ENCODE data around the gene PTPN23. TPM values are rescaled to one million over a fixed set of nuclear protein-coding genes. Genes with fewer than 3 reads are reported as not detected.

PTPN23 gene
- total and polyA plus RNA-seq, 2 of the 13 experiments (the other 11 are each of a cell fraction or from before 2014, with no cell fraction given) = 2.3 to 3.7 TPM

DNA sequence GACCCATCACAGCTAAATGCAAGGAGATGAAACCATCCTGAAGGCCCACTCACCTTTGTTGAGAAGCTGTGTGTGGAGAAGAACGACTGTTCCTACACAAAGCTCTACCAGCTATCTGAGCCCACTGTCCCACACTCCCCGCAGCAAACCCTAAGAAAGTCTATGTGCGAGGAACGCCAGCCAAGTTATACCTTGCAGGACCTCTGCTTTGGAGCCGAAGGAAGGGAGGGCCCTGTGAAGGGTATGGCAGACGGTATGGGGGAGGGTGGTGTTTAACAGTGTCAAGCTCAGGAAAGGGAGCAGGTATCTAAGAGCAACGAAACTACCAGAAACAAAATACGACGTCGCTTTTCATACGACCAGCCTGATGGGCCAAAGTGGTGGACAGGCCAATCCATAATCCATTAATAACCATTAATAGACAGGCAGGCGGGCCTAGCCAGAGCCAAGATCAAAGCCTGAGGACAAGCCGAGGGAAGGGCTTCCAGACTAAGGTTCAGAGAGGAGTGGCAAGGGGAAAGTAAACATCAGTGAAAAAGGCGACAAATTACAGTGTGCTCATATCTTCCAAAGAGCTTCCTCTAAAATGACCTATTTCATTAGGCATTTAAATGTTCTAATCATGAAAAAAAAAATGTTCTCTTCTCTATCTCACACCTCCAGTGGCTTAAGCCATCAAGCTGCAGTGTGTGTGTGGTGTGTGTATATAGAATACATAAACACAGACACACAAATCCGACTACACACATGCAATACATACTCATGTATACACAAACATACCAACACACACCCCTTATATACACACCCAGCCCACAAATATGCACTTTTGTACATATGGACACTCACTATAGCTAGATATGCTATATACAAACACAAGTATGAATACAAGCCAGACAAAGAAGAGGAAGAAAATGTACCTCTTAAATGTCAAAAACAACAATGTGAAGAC lies 43.9 kb downstream of the PTPN23 start (continued):
- TF ChIP-seq, protein P1, sequence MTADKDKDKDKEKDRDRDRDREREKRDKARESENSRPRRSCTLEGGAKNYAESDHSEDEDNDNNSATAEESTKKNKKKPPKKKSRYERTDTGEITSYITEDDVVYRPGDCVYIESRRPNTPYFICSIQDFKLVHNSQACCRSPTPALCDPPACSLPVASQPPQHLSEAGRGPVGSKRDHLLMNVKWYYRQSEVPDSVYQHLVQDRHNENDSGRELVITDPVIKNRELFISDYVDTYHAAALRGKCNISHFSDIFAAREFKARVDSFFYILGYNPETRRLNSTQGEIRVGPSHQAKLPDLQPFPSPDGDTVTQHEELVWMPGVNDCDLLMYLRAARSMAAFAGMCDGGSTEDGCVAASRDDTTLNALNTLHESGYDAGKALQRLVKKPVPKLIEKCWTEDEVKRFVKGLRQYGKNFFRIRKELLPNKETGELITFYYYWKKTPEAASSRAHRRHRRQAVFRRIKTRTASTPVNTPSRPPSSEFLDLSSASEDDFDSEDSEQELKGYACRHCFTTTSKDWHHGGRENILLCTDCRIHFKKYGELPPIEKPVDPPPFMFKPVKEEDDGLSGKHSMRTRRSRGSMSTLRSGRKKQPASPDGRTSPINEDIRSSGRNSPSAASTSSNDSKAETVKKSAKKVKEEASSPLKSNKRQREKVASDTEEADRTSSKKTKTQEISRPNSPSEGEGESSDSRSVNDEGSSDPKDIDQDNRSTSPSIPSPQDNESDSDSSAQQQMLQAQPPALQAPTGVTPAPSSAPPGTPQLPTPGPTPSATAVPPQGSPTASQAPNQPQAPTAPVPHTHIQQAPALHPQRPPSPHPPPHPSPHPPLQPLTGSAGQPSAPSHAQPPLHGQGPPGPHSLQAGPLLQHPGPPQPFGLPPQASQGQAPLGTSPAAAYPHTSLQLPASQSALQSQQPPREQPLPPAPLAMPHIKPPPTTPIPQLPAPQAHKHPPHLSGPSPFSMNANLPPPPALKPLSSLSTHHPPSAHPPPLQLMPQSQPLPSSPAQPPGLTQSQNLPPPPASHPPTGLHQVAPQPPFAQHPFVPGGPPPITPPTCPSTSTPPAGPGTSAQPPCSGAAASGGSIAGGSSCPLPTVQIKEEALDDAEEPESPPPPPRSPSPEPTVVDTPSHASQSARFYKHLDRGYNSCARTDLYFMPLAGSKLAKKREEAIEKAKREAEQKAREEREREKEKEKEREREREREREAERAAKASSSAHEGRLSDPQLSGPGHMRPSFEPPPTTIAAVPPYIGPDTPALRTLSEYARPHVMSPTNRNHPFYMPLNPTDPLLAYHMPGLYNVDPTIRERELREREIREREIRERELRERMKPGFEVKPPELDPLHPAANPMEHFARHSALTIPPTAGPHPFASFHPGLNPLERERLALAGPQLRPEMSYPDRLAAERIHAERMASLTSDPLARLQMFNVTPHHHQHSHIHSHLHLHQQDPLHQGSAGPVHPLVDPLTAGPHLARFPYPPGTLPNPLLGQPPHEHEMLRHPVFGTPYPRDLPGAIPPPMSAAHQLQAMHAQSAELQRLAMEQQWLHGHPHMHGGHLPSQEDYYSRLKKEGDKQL (CRISPR knock-in tag; IDR thresholded peaks at IDR 0.05; ENCODE audit: low read depth) = no peak
- TF ChIP-seq ZBTB20 (CRISPR knock-in tag; IDR thresholded peaks at IDR 0.05; ENCODE audit: borderline replicate concordance, low read depth) = peak; percentile 58; the same call in 1 of the 2 replicates
- peak; percentile 69 for TF ChIP-seq DPF2 (CRISPR knock-in tag; IDR thresholded peaks at IDR 0.05; ENCODE audit: borderline replicate concordance, low read depth)
- no peak for TF ChIP-seq HDAC6 (IDR thresholded peaks at IDR 0.05; ENCODE audit: low read depth, low read length)
- peak in 1 of 2 experiments; percentile 45; a peak in 1 of 4 replicates for TF ChIP-seq EP300 (IDR thresholded peaks at IDR 0.05; ENCODE audit: low read depth in 2 of 2, low read length in 2 of 2)
- no peak for TF ChIP-seq EP300 (CRISPR knock-in tag; IDR thresholded peaks at IDR 0.05; ENCODE audit: borderline replicate concordance)
- TF ChIP-seq, protein P2, sequence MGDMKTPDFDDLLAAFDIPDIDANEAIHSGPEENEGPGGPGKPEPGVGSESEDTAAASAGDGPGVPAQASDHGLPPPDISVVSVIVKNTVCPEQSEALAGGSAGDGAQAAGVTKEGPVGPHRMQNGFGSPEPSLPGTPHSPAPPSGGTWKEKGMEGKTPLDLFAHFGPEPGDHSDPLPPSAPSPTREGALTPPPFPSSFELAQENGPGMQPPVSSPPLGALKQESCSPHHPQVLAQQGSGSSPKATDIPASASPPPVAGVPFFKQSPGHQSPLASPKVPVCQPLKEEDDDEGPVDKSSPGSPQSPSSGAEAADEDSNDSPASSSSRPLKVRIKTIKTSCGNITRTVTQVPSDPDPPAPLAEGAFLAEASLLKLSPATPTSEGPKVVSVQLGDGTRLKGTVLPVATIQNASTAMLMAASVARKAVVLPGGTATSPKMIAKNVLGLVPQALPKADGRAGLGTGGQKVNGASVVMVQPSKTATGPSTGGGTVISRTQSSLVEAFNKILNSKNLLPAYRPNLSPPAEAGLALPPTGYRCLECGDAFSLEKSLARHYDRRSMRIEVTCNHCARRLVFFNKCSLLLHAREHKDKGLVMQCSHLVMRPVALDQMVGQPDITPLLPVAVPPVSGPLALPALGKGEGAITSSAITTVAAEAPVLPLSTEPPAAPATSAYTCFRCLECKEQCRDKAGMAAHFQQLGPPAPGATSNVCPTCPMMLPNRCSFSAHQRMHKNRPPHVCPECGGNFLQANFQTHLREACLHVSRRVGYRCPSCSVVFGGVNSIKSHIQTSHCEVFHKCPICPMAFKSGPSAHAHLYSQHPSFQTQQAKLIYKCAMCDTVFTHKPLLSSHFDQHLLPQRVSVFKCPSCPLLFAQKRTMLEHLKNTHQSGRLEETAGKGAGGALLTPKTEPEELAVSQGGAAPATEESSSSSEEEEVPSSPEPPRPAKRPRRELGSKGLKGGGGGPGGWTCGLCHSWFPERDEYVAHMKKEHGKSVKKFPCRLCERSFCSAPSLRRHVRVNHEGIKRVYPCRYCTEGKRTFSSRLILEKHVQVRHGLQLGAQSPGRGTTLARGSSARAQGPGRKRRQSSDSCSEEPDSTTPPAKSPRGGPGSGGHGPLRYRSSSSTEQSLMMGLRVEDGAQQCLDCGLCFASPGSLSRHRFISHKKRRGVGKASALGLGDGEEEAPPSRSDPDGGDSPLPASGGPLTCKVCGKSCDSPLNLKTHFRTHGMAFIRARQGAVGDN (CRISPR knock-in tag; IDR thresholded peaks at IDR 0.05) = peak; percentile 27; the same call in 1 of the 2 replicates
- TF ChIP-seq, protein P3, sequence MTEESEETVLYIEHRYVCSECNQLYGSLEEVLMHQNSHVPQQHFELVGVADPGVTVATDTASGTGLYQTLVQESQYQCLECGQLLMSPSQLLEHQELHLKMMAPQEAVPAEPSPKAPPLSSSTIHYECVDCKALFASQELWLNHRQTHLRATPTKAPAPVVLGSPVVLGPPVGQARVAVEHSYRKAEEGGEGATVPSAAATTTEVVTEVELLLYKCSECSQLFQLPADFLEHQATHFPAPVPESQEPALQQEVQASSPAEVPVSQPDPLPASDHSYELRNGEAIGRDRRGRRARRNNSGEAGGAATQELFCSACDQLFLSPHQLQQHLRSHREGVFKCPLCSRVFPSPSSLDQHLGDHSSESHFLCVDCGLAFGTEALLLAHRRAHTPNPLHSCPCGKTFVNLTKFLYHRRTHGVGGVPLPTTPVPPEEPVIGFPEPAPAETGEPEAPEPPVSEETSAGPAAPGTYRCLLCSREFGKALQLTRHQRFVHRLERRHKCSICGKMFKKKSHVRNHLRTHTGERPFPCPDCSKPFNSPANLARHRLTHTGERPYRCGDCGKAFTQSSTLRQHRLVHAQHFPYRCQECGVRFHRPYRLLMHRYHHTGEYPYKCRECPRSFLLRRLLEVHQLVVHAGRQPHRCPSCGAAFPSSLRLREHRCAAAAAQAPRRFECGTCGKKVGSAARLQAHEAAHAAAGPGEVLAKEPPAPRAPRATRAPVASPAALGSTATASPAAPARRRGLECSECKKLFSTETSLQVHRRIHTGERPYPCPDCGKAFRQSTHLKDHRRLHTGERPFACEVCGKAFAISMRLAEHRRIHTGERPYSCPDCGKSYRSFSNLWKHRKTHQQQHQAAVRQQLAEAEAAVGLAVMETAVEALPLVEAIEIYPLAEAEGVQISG (CRISPR knock-in tag; IDR thresholded peaks at IDR 0.05) = peak; percentile 28; the same call in 1 of the 2 replicates
- TF ChIP-seq NFYB (CRISPR knock-in tag; IDR thresholded peaks at IDR 0.05) = no peak
- TF ChIP-seq, protein P4, sequence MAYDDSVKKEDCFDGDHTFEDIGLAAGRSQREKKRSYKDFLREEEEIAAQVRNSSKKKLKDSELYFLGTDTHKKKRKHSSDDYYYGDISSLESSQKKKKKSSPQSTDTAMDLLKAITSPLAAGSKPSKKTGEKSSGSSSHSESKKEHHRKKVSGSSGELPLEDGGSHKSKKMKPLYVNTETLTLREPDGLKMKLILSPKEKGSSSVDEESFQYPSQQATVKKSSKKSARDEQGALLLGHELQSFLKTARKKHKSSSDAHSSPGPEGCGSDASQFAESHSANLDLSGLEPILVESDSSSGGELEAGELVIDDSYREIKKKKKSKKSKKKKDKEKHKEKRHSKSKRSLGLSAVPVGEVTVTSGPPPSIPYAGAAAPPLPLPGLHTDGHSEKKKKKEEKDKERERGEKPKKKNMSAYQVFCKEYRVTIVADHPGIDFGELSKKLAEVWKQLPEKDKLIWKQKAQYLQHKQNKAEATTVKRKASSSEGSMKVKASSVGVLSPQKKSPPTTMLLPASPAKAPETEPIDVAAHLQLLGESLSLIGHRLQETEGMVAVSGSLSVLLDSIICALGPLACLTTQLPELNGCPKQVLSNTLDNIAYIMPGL (CRISPR knock-in tag; IDR thresholded peaks at IDR 0.05; ENCODE audit: borderline replicate concordance in 1 of 2, low read depth in 1 of 2) = peak in 1 of 2 experiments; percentile 10; a peak in 1 of 4 replicates

Data from HepG2 (cell line).